HEK293 (cell line): ENCODE measurements around the gene SECTM1.

Experiments used
- GLIS2 ChIP-seq: fragments of 450-650 bp; formaldehyde crosslinking; IDR thresholded peaks from 2 replicates; pipeline ENCODE4 v1.5.1; 2016; ENCODE audit warnings: missing biosample characterization, missing genetic modification characterization
- KLF10 ChIP-seq: fragments of 450-650 bp; IDR thresholded peaks from 2 replicates; pipeline ENCODE4 v1.5.1; 2018; ENCODE audit warnings: missing biosample characterization, mild to moderate bottlenecking, missing genetic modification characterization
- SALL2 ChIP-seq: fragments of 450-650 bp; formaldehyde crosslinking; IDR thresholded peaks from 2 replicates; pipeline ENCODE4 v1.5.0; 2017; ENCODE audit warnings: missing biosample characterization, mild to moderate bottlenecking, missing genetic modification characterization, borderline replicate concordance
- SCRT1 ChIP-seq: fragments of 450-650 bp; formaldehyde crosslinking; IDR thresholded peaks from 2 replicates; pipeline ENCODE4 v1.5.1; 2016; ENCODE audit warnings: missing biosample characterization, missing genetic modification characterization, borderline replicate concordance
- SCRT2 ChIP-seq: fragments of 450-650 bp; formaldehyde crosslinking; IDR thresholded peaks from 2 replicates; pipeline ENCODE4 v1.5.1; 2016; ENCODE audit warnings: missing biosample characterization, missing genetic modification characterization
- TCF7L2 ChIP-seq: IDR thresholded peaks from 2 replicates; pipeline ENCODE4 v1.6.1; 2011; ENCODE audit warnings: low read depth, mild to moderate bottlenecking, inconsistent platforms, low read length, moderate library complexity, borderline replicate concordance
- ZBTB8A ChIP-seq: fragments of 450-650 bp; formaldehyde crosslinking; IDR thresholded peaks from 2 replicates; pipeline ENCODE4 v1.5.1; 2016; ENCODE audit warnings: missing biosample characterization, missing genetic modification characterization
- ZFP37 ChIP-seq: fragments of 450-650 bp; formaldehyde crosslinking; IDR thresholded peaks from 2 replicates; pipeline ENCODE4 v1.5.1; 2016; ENCODE audit warnings: missing biosample characterization, missing genetic modification characterization
- ZFP69B ChIP-seq: fragments of 450-650 bp; formaldehyde crosslinking; IDR thresholded peaks from 2 replicates; pipeline ENCODE4 v1.5.1; 2016; ENCODE audit warnings: missing biosample characterization, missing genetic modification characterization
- ZIC2 ChIP-seq: fragments of 450-650 bp; formaldehyde crosslinking; IDR thresholded peaks from 2 replicates; pipeline ENCODE4 v1.5.1; 2016; ENCODE audit warnings: missing biosample characterization, missing genetic modification characterization
- ZNF114 ChIP-seq: fragments of 450-650 bp; formaldehyde crosslinking; IDR thresholded peaks from 2 replicates; pipeline ENCODE4 v1.5.0; 2017; ENCODE audit warnings: missing biosample characterization, missing genetic modification characterization
- ZNF140 ChIP-seq: fragments of 450-650 bp; formaldehyde crosslinking; IDR thresholded peaks from 2 replicates; pipeline ENCODE4 v1.5.1; 2016; ENCODE audit warnings: missing biosample characterization, missing genetic modification characterization
- ZNF19 ChIP-seq: fragments of 450-650 bp; formaldehyde crosslinking; IDR thresholded peaks from 2 replicates; pipeline ENCODE4; 2016; ENCODE audit warnings: missing biosample characterization, missing genetic modification characterization, low read depth
- ZNF2 ChIP-seq: fragments of 450-650 bp; formaldehyde crosslinking; IDR thresholded peaks from 2 replicates; pipeline ENCODE4 v1.5.1; 2016; ENCODE audit warnings: missing biosample characterization, missing genetic modification characterization
- ZNF211 ChIP-seq: fragments of 450-650 bp; formaldehyde crosslinking; IDR thresholded peaks from 2 replicates; pipeline ENCODE4 v1.5.1; 2016; ENCODE audit warnings: low read depth, missing biosample characterization, missing genetic modification characterization
- ZNF302 ChIP-seq: fragments of 450-650 bp; formaldehyde crosslinking; IDR thresholded peaks from 2 replicates; pipeline ENCODE4 v1.5.1; 2016; ENCODE audit warnings: missing biosample characterization, missing genetic modification characterization, low read depth
- ZNF354C ChIP-seq: fragments of 450-650 bp; formaldehyde crosslinking; IDR thresholded peaks from 2 replicates; pipeline ENCODE4 v1.5.1; 2016; ENCODE audit warnings: missing biosample characterization, missing genetic modification characterization, low read depth, borderline replicate concordance
- ZNF404 ChIP-seq: fragments of 450-650 bp; formaldehyde crosslinking; IDR thresholded peaks from 2 replicates; pipeline ENCODE4 v1.5.1; 2017; ENCODE audit warnings: missing biosample characterization, missing genetic modification characterization
- ZNF48 ChIP-seq: fragments of 450-650 bp; formaldehyde crosslinking; IDR thresholded peaks from 2 replicates; pipeline ENCODE4 v1.5.1; 2016; ENCODE audit warnings: missing biosample characterization, missing genetic modification characterization
- ZNF501 ChIP-seq: fragments of 450-650 bp; formaldehyde crosslinking; IDR thresholded peaks from 2 replicates; pipeline ENCODE4 v1.5.1; 2016; ENCODE audit warnings: missing biosample characterization, missing genetic modification characterization
- ZNF514 ChIP-seq: fragments of 450-650 bp; formaldehyde crosslinking; IDR thresholded peaks from 2 replicates; pipeline ENCODE4 v1.5.1; 2016; ENCODE audit warnings: missing biosample characterization, missing genetic modification characterization
- ZNF558 ChIP-seq: fragments of 450-650 bp; formaldehyde crosslinking; IDR thresholded peaks from 2 replicates; pipeline ENCODE4 v1.5.1; 2016; ENCODE audit warnings: missing biosample characterization, missing genetic modification characterization
- ZNF600 ChIP-seq: fragments of 450-650 bp; formaldehyde crosslinking; IDR thresholded peaks from 2 replicates; pipeline ENCODE4 v1.5.1; 2016; ENCODE audit warnings: missing biosample characterization, missing genetic modification characterization
- ZNF660 ChIP-seq: fragments of 450-650 bp; IDR thresholded peaks from 2 replicates; pipeline ENCODE4 v1.5.1; 2018; ENCODE audit warnings: missing biosample characterization, mild to moderate bottlenecking, missing genetic modification characterization
- ZNF670 ChIP-seq: fragments of 450-650 bp; formaldehyde crosslinking; IDR thresholded peaks from 2 replicates; pipeline ENCODE4 v1.5.1; 2016; ENCODE audit warnings: missing biosample characterization, missing genetic modification characterization, low read depth
- ZNF707 ChIP-seq: fragments of 450-650 bp; formaldehyde crosslinking; IDR thresholded peaks from 2 replicates; pipeline ENCODE4 v1.5.1; 2016; ENCODE audit warnings: missing biosample characterization, missing genetic modification characterization
- ZNF776 ChIP-seq: fragments of 450-650 bp; formaldehyde crosslinking; IDR thresholded peaks from 2 replicates; pipeline ENCODE4 v1.5.0; 2017; ENCODE audit warnings: missing biosample characterization, missing genetic modification characterization, borderline replicate concordance
- ZNF777 ChIP-seq: fragments of 450-650 bp; formaldehyde crosslinking; IDR thresholded peaks from 2 replicates; pipeline ENCODE4 v1.5.1; 2017; ENCODE audit warnings: missing biosample characterization, missing genetic modification characterization, borderline replicate concordance
- ZNF830 ChIP-seq: fragments of 450-650 bp; IDR thresholded peaks from 2 replicates; pipeline ENCODE4 v1.5.0; 2018; ENCODE audit warnings: missing biosample characterization, missing genetic modification characterization, low read depth, mild to moderate bottlenecking, moderate library complexity
- ZSCAN23 ChIP-seq: fragments of 450-650 bp; formaldehyde crosslinking; IDR thresholded peaks from 2 replicates; pipeline ENCODE4 v1.5.1; 2016; ENCODE audit warnings: missing biosample characterization, missing genetic modification characterization
- TF ChIP-seq, protein P1 (sequence below): fragments of 450-650 bp; formaldehyde crosslinking; IDR thresholded peaks from 2 replicates; pipeline ENCODE4 v1.5.1; 2016; ENCODE audit warnings: missing biosample characterization, missing genetic modification characterization
- TF ChIP-seq, protein P2 (sequence below): fragments of 450-650 bp; formaldehyde crosslinking; IDR thresholded peaks from 2 replicates; pipeline ENCODE4 v1.5.1; 2017; ENCODE audit warnings: missing biosample characterization, mild to moderate bottlenecking, missing genetic modification characterization, moderate library complexity
- TF ChIP-seq, protein P3 (sequence below): fragments of 450-650 bp; formaldehyde crosslinking; IDR thresholded peaks from 2 replicates; pipeline ENCODE4 v1.5.1; 2016; ENCODE audit warnings: missing biosample characterization, missing genetic modification characterization
- TF ChIP-seq, protein P4 (sequence below): fragments of 450-650 bp; formaldehyde crosslinking; IDR thresholded peaks from 2 replicates; pipeline ENCODE4 v1.5.1; 2016; ENCODE audit warnings: missing biosample characterization, missing genetic modification characterization, low read depth
- TF ChIP-seq, protein P5 (sequence below): fragments of 450-650 bp; formaldehyde crosslinking; IDR thresholded peaks from 2 replicates; pipeline ENCODE4 v1.5.1; 2016; ENCODE audit warnings: missing biosample characterization, missing genetic modification characterization

SECTM1 gene

DNA sequence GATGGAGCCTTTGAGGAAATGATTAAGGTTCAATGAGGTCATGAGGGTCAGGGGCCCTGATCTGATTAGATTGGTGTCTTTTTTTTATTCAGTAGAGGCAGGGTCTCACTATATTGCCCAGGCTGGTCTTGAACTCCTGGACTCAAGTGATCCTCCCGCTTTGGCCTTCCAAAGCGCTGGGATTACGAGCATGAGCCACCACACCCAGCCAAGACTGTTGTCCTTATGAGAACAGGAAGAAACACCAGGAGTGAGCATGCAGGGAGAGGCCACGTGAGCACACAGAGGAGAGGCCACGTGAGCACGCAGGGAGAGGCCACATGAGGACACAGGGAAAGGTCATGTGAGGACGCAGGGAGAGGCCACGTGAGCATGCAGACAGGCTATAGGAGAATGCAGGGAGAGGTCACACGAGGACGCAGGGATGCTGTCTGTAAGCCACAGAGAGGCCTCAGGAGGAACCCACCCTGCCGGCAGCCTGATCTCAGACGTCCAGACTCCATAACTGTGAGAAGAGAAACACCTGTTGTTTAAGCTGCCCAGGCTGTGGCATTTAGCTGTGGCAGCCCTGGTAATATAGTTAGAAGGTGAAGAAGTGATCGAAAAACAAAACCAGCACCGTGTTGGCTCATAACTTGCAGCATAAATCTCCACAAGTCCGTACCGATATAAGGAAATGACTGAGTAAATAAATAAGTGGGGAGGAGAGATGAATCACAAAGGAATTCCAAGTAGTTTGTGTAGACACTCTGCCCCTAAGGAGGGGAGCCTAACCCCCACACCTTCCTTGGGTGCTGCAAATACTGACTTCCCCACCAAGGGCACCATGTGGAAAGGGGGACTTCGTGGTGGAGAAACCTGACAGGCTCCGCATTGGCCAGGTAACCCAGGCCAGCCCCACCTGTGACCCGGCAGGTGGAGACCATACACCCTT lies 45.4 kb downstream of the SECTM1 start (continued):
- TF ChIP-seq ZNF501 (tag by site-specific recombination) (no peak), SCRT2 (peak; percentile 74), ZNF660 (no peak), ZNF354C (tag by site-specific recombination) (no peak), ZNF830 (tag by site-specific recombination) (no peak), ZBTB8A (tag by site-specific recombination) (no peak), ZIC2 (tag by site-specific recombination) (no peak), GLIS2 (tag by site-specific recombination) (no peak), ZNF404 (tag by site-specific recombination) (no peak), ZNF114 (tag by site-specific recombination) (no peak), SCRT1 (tag by site-specific recombination) (peak; percentile 14; the same call in 1 of the 2 replicates), ZNF776 (tag by site-specific recombination) (no peak), TCF7L2 (no peak), ZSCAN23 (tag by site-specific recombination) (no peak), ZNF302 (tag by site-specific recombination) (no peak), ZNF670 (tag by site-specific recombination) (no peak), ZNF48 (tag by site-specific recombination) (no peak), ZFP69B (tag by site-specific recombination) (no peak), ZNF600 (tag by site-specific recombination) (0 out of 2 replicates have a peak, but pooled peaks have one; percentile 16), ZNF19 (no peak), ZNF211 (tag by site-specific recombination) (no peak), ZNF514 (tag by site-specific recombination) (no peak), ZNF558 (tag by site-specific recombination) (0 out of 2 replicates have a peak, but pooled peaks have one; percentile 7), ZNF2 (tag by site-specific recombination) (no peak), KLF10 (tag by site-specific recombination) (no peak), ZNF140 (tag by site-specific recombination) (no peak), ZNF777 (tag by site-specific recombination) (no peak), ZNF707 (tag by site-specific recombination) (no peak), ZFP37 (tag by site-specific recombination) (0 out of 2 replicates have a peak, but pooled peaks have one; percentile 51), SALL2 (tag by site-specific recombination) (no peak)
- TF ChIP-seq, protein P1, sequence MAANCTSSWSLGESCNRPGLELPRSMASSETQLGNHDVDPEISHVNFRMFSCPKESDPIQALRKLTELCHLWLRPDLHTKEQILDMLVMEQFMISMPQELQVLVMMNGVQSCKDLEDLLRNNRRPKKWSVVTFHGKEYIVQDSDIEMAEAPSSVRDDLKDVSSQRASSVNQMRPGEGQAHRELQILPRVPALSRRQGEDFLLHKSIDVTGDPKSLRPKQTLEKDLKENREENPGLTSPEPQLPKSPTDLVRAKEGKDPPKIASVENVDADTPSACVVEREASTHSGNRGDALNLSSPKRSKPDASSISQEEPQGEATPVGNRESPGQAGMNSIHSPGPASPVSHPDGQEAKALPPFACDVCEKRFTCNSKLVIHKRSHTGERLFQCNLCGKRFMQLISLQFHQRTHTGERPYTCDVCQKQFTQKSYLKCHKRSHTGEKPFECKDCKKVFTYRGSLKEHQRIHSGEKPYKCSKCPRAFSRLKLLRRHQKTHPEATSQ (tag by site-specific recombination): no peak
- TF ChIP-seq, protein P2, sequence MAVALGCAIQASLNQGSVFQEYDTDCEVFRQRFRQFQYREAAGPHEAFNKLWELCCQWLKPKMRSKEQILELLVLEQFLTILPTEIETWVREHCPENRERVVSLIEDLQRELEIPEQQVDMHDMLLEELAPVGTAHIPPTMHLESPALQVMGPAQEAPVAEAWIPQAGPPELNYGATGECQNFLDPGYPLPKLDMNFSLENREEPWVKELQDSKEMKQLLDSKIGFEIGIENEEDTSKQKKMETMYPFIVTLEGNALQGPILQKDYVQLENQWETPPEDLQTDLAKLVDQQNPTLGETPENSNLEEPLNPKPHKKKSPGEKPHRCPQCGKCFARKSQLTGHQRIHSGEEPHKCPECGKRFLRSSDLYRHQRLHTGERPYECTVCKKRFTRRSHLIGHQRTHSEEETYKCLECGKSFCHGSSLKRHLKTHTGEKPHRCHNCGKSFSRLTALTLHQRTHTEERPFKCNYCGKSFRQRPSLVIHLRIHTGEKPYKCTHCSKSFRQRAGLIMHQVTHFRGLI (tag by site-specific recombination): no peak
- TF ChIP-seq, protein P3, sequence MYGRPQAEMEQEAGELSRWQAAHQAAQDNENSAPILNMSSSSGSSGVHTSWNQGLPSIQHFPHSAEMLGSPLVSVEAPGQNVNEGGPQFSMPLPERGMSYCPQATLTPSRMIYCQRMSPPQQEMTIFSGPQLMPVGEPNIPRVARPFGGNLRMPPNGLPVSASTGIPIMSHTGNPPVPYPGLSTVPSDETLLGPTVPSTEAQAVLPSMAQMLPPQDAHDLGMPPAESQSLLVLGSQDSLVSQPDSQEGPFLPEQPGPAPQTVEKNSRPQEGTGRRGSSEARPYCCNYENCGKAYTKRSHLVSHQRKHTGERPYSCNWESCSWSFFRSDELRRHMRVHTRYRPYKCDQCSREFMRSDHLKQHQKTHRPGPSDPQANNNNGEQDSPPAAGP (tag by site-specific recombination): peak; percentile 30; the same call in 1 of the 2 replicates
- TF ChIP-seq, protein P4, sequence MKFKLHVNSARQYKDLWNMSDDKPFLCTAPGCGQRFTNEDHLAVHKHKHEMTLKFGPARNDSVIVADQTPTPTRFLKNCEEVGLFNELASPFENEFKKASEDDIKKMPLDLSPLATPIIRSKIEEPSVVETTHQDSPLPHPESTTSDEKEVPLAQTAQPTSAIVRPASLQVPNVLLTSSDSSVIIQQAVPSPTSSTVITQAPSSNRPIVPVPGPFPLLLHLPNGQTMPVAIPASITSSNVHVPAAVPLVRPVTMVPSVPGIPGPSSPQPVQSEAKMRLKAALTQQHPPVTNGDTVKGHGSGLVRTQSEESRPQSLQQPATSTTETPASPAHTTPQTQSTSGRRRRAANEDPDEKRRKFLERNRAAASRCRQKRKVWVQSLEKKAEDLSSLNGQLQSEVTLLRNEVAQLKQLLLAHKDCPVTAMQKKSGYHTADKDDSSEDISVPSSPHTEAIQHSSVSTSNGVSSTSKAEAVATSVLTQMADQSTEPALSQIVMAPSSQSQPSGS (tag by site-specific recombination): no peak
- TF ChIP-seq, protein P5, sequence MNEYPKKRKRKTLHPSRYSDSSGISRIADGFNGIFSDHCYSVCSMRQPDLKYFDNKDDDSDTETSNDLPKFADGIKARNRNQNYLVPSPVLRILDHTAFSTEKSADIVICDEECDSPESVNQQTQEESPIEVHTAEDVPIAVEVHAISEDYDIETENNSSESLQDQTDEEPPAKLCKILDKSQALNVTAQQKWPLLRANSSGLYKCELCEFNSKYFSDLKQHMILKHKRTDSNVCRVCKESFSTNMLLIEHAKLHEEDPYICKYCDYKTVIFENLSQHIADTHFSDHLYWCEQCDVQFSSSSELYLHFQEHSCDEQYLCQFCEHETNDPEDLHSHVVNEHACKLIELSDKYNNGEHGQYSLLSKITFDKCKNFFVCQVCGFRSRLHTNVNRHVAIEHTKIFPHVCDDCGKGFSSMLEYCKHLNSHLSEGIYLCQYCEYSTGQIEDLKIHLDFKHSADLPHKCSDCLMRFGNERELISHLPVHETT (tag by site-specific recombination): no peak
